Keratinocyte (primary cell): Measurements from ENCODE around the gene MOK. TPM values are rescaled to one million over a fixed set of nuclear protein-coding genes. Genes with fewer than 3 reads are reported as not detected.

ENCODE experiments used
- DNase-seq: peaks from one replicate; pipeline ENCODE4 v3.0.0-alpha.2; 2011; ENCODE audit warnings: low read depth, missing footprints, low spot score
- FAIRE-seq: peaks from 2 replicates; lab custom pipeline; 2011; peaks lifted over from hg19 to GRCh38; lab: Jason Lieb, UNC
- H2AFZ ChIP-seq: 2 replicates; pipeline ENCODE4 v1.6.0; 2012; ENCODE audit warnings: low read length, control low read depth, inconsistent platforms; ENCODE audit not compliant: control insufficient read depth
- H3K27ac ChIP-seq: 2 replicates; pipeline ENCODE4 v1.5.1; 2011; ENCODE audit warnings: low read length; ENCODE audit not compliant: control insufficient read depth, insufficient read depth
- H3K27me3 ChIP-seq: 3 replicates; pipeline ENCODE4 v1.6.0; 2011; ENCODE audit warnings: low read length; ENCODE audit not compliant: control insufficient read depth, insufficient read depth; ENCODE audit errors: extremely low read depth
- H3K36me3 ChIP-seq, 2 experiments: 2 replicates in 1 of 2; 3 replicates in 1 of 2; pipeline ENCODE4 v1.5.1; 2011; ENCODE audit warnings: low read length in 2 of 2, mild to moderate bottlenecking in 1 of 2; ENCODE audit not compliant: control insufficient read depth in 2 of 2, insufficient read depth in 2 of 2; ENCODE audit errors: extremely low read depth in 1 of 2
- H3K4me1 ChIP-seq: 3 replicates; pipeline ENCODE4 v1.5.1; 2011; ENCODE audit warnings: low read length; ENCODE audit not compliant: control insufficient read depth, insufficient read depth; ENCODE audit errors: extremely low read depth
- H3K4me2 ChIP-seq: 3 replicates; pipeline ENCODE4 v1.6.0; 2011; ENCODE audit warnings: low read depth, low read length; ENCODE audit not compliant: control insufficient read depth, insufficient read depth; ENCODE audit errors: extremely low read depth
- H3K4me3 ChIP-seq, 3 experiments: fragments of 200-600 bp in 1 of 3; sonication (generic) in 1 of 3; 2 replicates in 2 of 3; 3 replicates in 1 of 3; pipeline ENCODE4 v1.5.1; 2011 to 2016; ENCODE audit warnings: low read length in 3 of 3, mild to moderate bottlenecking in 3 of 3, control low read depth in 2 of 3, inconsistent platforms in 1 of 3, low read depth in 1 of 3, mixed read lengths in 1 of 3, mixed run types in 1 of 3, moderate library complexity in 1 of 3; ENCODE audit not compliant: control insufficient read depth in 2 of 3, insufficient read depth in 2 of 3; ENCODE audit errors: extremely low read depth in 1 of 3
- H3K79me2 ChIP-seq: 2 replicates; pipeline ENCODE4 v1.6.0; 2012; ENCODE audit warnings: low read length; ENCODE audit not compliant: control insufficient read depth, insufficient read depth
- H3K9ac ChIP-seq: 3 replicates; pipeline ENCODE4 v1.6.0; 2011; ENCODE audit warnings: low read length; ENCODE audit not compliant: control insufficient read depth, insufficient read depth; ENCODE audit errors: extremely low read depth
- H3K9me1 ChIP-seq: 3 replicates; pipeline ENCODE4 v1.6.0; 2011; ENCODE audit warnings: low read length; ENCODE audit not compliant: control insufficient read depth, insufficient read depth; ENCODE audit errors: extremely low read depth
- H3K9me3 ChIP-seq: 2 replicates; pipeline ENCODE4 v1.5.1; 2012; ENCODE audit warnings: low read depth, low read length; ENCODE audit not compliant: control insufficient read depth
- H4K20me1 ChIP-seq: 3 replicates; pipeline ENCODE4 v1.6.0; 2011; ENCODE audit warnings: low read length; ENCODE audit not compliant: control insufficient read depth, insufficient read depth; ENCODE audit errors: extremely low read depth
- CTCF ChIP-seq, 3 experiments: IDR thresholded peaks in 1 of 3; conservative IDR thresholded peaks in 1 of 3; optimal IDR thresholded peaks in 1 of 3; 2 replicates in 2 of 3; 3 replicates in 1 of 3; pipeline versions ENCODE3 to v1.5.1; 2011; ENCODE audit warnings: low read length in 3 of 3, mild to moderate bottlenecking in 3 of 3, moderate library complexity in 2 of 3, control low read depth in 1 of 3, inconsistent platforms in 1 of 3; ENCODE audit not compliant: insufficient read depth in 2 of 3; ENCODE audit errors: extremely low read depth in 1 of 3
- EZH2 ChIP-seq: IDR thresholded peaks from one replicate; pipeline ENCODE4 v1.6.1; 2012; ENCODE audit warnings: inconsistent platforms, mild to moderate bottlenecking, low read length, moderate library complexity
- dilution Hi-C: fragments of 300-500 bp; cut with MboI; formaldehyde crosslinking; loops from one replicate; pipeline ENCODE4 v1.7.0; 2020; ENCODE audit warnings: low sequenced_read_pairs; ENCODE audit not compliant: extremely low pct_ligation_motif_present
- polyA plus RNA-seq, 5 experiments: library from polyadenylated mRNA; depleted of rRNA in 3 of 5; stranded (reverse) in 3 of 5; stranded (forward) in 1 of 5; unstranded in 1 of 5; fragments of >200 nt; gene quantifications; 1 replicate in 1 of 5; 2 replicates in 3 of 5; 3 replicates in 1 of 5; pipeline versions ENCODE4 v1.2.1 to v1.2.3, GENCODE V29; 2011 to 2012; ENCODE audit warnings: missing spikeins in 2 of 5, low read depth in 1 of 5, low replicate concordance in 1 of 5

The MOK gene
- polyA plus RNA-seq, 1 donor (not counting 4 experiments of a cell fraction or from before 2014, with no cell fraction given), result 38.1 TPM

DNA sequence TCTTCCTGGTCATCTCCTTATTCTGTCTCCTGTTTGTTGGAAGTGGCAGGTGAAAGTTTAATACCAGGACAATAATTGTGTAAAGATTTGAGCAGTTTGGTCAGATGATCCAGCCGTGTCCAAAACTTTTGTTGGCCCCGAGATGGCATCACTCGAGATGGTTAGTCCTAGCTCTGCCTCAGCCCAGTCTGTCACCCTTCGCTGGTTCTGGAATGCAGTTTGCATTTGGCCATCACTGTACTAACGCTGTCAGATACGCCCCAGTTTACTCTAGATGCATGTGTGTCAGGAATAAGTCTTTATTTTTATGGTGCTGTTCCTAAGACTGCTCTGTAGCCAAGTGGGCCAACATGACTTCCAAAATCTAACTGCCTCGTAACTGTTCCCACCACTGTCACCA lies 79.6 kb downstream of the MOK start:
- no peak for DNase-seq
- FAIRE-seq, result no peak

DNA sequence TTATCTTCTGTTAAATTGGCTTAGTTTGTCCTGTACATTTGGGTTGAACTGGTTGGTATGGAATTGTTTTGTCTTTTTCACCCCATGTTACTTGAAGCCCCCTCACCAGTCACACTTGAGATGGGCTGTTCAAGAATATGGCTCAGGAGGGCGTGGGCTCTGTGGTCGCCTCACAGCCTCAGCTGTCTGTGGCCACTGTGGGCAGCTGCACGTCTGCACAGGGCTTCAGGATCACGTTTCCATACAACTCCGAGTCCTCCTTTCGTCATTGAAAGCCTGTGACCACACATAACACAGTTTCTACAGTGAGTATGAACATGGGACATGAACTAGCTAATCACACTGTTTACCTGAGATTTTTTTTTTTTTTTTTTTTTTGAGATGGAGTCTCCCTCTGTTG lies 81.3 kb downstream of the MOK start:
- Histone ChIP-seq H3K79me2 (no peaks in the 10 kb centered on the region), H4K20me1 (no peaks in the 10 kb centered on the region), H3K9me1 (no peaks in the 10 kb centered on the region), H3K4me2 (no peak overlapping the region), H3K9ac (no peak overlapping the region), H3K27me3 (no peaks in the 10 kb centered on the region), H3K4me1 (peaks cover 20% of the 10 kb centered on the region), H3K4me3 (no peak overlapping the region), H3K27ac (no peak overlapping the region), H2AFZ (no peak overlapping the region), H3K36me3 (peaks cover 3 to 14% of the 10 kb centered on the region in 2 experiments), H3K9me3 (no peaks in the 10 kb centered on the region)
- dilution Hi-C loops, result no loop called here
- DNase-seq, result no peak
- TF ChIP-seq CTCF (optimal IDR thresholded peaks at IDR 0.05 in 1 of 3, IDR thresholded peaks at IDR 0.05 in 1 of 3, conservative IDR thresholded peaks at IDR 0.05 in 1 of 3; ENCODE audit: extremely low read depth in 1 of 3, insufficient read depth in 2 of 3, low read length in 3 of 3), result no peak
- TF ChIP-seq EZH2, result no peak
- no peak for FAIRE-seq

More for the DNA sequence above, 79.6 kb downstream of the MOK start:
- Histone ChIP-seq H3K9ac (no peak overlapping the region), H3K27ac (no peak overlapping the region), H3K27me3 (no peaks in the 10 kb centered on the region), H3K4me1 (peaks cover 13% of the 10 kb centered on the region), H3K9me1 (no peaks in the 10 kb centered on the region), H4K20me1 (no peaks in the 10 kb centered on the region), H2AFZ (no peak overlapping the region), H3K79me2 (no peaks in the 10 kb centered on the region), H3K4me2 (no peak overlapping the region), H3K36me3 (peaks cover 5 to 8% of the 10 kb centered on the region in 2 experiments), H3K9me3 (no peaks in the 10 kb centered on the region), H3K4me3 (no peak overlapping the region)
- TF ChIP-seq CTCF (optimal IDR thresholded peaks at IDR 0.05 in 1 of 3, IDR thresholded peaks at IDR 0.05 in 1 of 3, conservative IDR thresholded peaks at IDR 0.05 in 1 of 3; ENCODE audit: extremely low read depth in 1 of 3, insufficient read depth in 2 of 3, low read length in 3 of 3) (no peak), EZH2 (no peak)
- dilution Hi-C loops, result no loop called here
